ENCODE results near the gene LPAR5. TPM values are rescaled to one million over a fixed set of nuclear protein-coding genes. Genes with fewer than 3 reads are reported as not detected.

Gene LPAR5
- total and polyA plus RNA-seq, 2 donors from 2014 or later, result 0.97 to 4.9 TPM

GRCh38 chr12:6653987-6654386 lies 18.2 kb upstream of the LPAR5 start:
- no peaks in the 10 kb centered on the region for H3K27me3 ChIP-seq (ENCODE audit: control insufficient read depth, insufficient read depth, low read length)
- FAIRE-seq (no peak), DNase-seq (no peak)
- no peak overlapping the region for H3K27ac ChIP-seq (ENCODE audit: low read depth in 2 of 2, low read length in 2 of 2)
- H3K9me3 ChIP-seq (ENCODE audit: control insufficient read depth in 2 of 3, insufficient read depth in 1 of 3, low read length in 3 of 3), result no peaks in the 10 kb centered on the region
- no peak for TF ChIP-seq CTCF (IDR thresholded peaks at IDR 0.05; ENCODE audit: borderline replicate concordance, extremely low read depth, insufficient read depth)
- peaks cover 5 to 40% (median 28%) of the 10 kb centered on the region in 3 donors for H3K36me3 ChIP-seq (ENCODE audit: control insufficient read depth in 2 of 3, insufficient read depth in 3 of 3, low read length in 3 of 3)
- no peak overlapping the region for H3K4me3 ChIP-seq (ENCODE audit: low read length in 3 of 3)
- intact Hi-C loops (cut with DNase I), result no loop called here
- no peaks in the 10 kb centered on the region for H3K4me1 ChIP-seq (ENCODE audit: control insufficient read depth in 2 of 3, insufficient read depth in 2 of 3, low read depth in 1 of 3, low read length in 3 of 3)
- H3K9ac ChIP-seq (ENCODE audit: low read length in 3 of 3), result no peak overlapping the region

GRCh38 chr12:6653342-6653741 lies 17.6 kb upstream of the LPAR5 start:
- Histone ChIP-seq H3K27ac (ENCODE audit: low read depth in 2 of 2, low read length in 2 of 2) (no peak overlapping the region), H3K4me1 (ENCODE audit: control insufficient read depth in 2 of 3, insufficient read depth in 2 of 3, low read depth in 1 of 3, low read length in 3 of 3) (no peaks in the 10 kb centered on the region), H3K36me3 (ENCODE audit: control insufficient read depth in 2 of 3, insufficient read depth in 3 of 3, low read length in 3 of 3) (peaks cover 5 to 43% (median 28%) of the 10 kb centered on the region in 3 donors), H3K9me3 (ENCODE audit: control insufficient read depth in 2 of 3, insufficient read depth in 1 of 3, low read length in 3 of 3) (no peaks in the 10 kb centered on the region), H3K9ac (ENCODE audit: low read length in 3 of 3) (no peak overlapping the region), H3K27me3 (ENCODE audit: control insufficient read depth, insufficient read depth, low read length) (no peaks in the 10 kb centered on the region), H3K4me3 (ENCODE audit: low read length in 3 of 3) (no peak overlapping the region)
- no peak for DNase-seq
- intact Hi-C loops (cut with DNase I), result no loop called here
- TF ChIP-seq CTCF (IDR thresholded peaks at IDR 0.05; ENCODE audit: borderline replicate concordance, extremely low read depth, insufficient read depth), result no peak
- FAIRE-seq, result no peak

- no peak overlapping the region for H3K9ac ChIP-seq (ENCODE audit: low read length in 3 of 3)
- intact Hi-C loops (cut with DNase I), result no loop called here
- peaks cover 5 to 47% (median 28%) of the 10 kb centered on the region in 3 donors for H3K36me3 ChIP-seq (ENCODE audit: control insufficient read depth in 2 of 3, insufficient read depth in 3 of 3, low read length in 3 of 3)
- DNase-seq (no peak), FAIRE-seq (no peak)
- H3K4me1 ChIP-seq (ENCODE audit: control insufficient read depth in 2 of 3, insufficient read depth in 2 of 3, low read depth in 1 of 3, low read length in 3 of 3), result no peaks in the 10 kb centered on the region
- no peak overlapping the region for H3K4me3 ChIP-seq (ENCODE audit: low read length in 3 of 3)
- H3K27ac ChIP-seq (ENCODE audit: low read depth in 2 of 2, low read length in 2 of 2), result no peak overlapping the region
- no peaks in the 10 kb centered on the region for H3K9me3 ChIP-seq (ENCODE audit: control insufficient read depth in 2 of 3, insufficient read depth in 1 of 3, low read length in 3 of 3)
- TF ChIP-seq CTCF (IDR thresholded peaks at IDR 0.05; ENCODE audit: borderline replicate concordance, extremely low read depth, insufficient read depth), result no peak
- H3K27me3 ChIP-seq (ENCODE audit: control insufficient read depth, insufficient read depth, low read length), result no peaks in the 10 kb centered on the region
Measured at GRCh38 chr12:6652391-6652790, 16.6 kb upstream of the LPAR5 start.

- Histone ChIP-seq H3K27ac (ENCODE audit: low read depth in 2 of 2, low read length in 2 of 2) (no peak overlapping the region), H3K4me3 (ENCODE audit: low read length in 3 of 3) (no peak overlapping the region), H3K9me3 (ENCODE audit: control insufficient read depth in 2 of 3, insufficient read depth in 1 of 3, low read length in 3 of 3) (no peaks in the 10 kb centered on the region), H3K27me3 (ENCODE audit: control insufficient read depth, insufficient read depth, low read length) (no peaks in the 10 kb centered on the region), H3K36me3 (ENCODE audit: control insufficient read depth in 2 of 3, insufficient read depth in 3 of 3, low read length in 3 of 3) (peaks cover 5 to 39% (median 22%) of the 10 kb centered on the region in 3 donors), H3K4me1 (ENCODE audit: control insufficient read depth in 2 of 3, insufficient read depth in 2 of 3, low read depth in 1 of 3, low read length in 3 of 3) (peaks cover 0 to 2% (median 0%) of the 10 kb centered on the region in 3 donors), H3K9ac (ENCODE audit: low read length in 3 of 3) (no peak overlapping the region)
- DNase-seq (no peak), FAIRE-seq (no peak)
- intact Hi-C loops (cut with DNase I), result no loop called here
- no peak for TF ChIP-seq CTCF (IDR thresholded peaks at IDR 0.05; ENCODE audit: borderline replicate concordance, extremely low read depth, insufficient read depth)
Measured at GRCh38 chr12:6650832-6651231, 15.1 kb upstream of the LPAR5 start.

Data from kidney (tissue), 14 donors.